Neural crest cell (in vitro differentiated cells): Measurements from ENCODE around the gene LDHAL6B. TPM values are rescaled to one million over a fixed set of nuclear protein-coding genes. Genes with fewer than 3 reads are reported as not detected.

Experiments used
- DNase-seq: peaks from one replicate; pipeline ENCODE4 v3.0.0; 2021; ENCODE audit warnings: low read depth, mixed read lengths, low spot score
- H3K27ac Mint-ChIP-seq: one replicate; pipeline ENCODE4 v1.8.0; 2021; ENCODE audit warnings: mild to moderate bottlenecking, mixed read lengths; ENCODE audit not compliant: unreplicated experiment
- H3K27me3 Mint-ChIP-seq: 2 replicates; pipeline ENCODE4 v1.8.0; 2021; ENCODE audit warnings: low read depth, mild to moderate bottlenecking, mixed read lengths
- H3K36me3 Mint-ChIP-seq: 2 replicates; pipeline ENCODE4 v1.8.0; 2021; ENCODE audit warnings: low read depth, mild to moderate bottlenecking, mixed read lengths
- H3K4me1 Mint-ChIP-seq: 2 replicates; pipeline ENCODE4 v1.8.0; 2021; ENCODE audit warnings: mixed read lengths
- H3K4me3 Mint-ChIP-seq: one replicate; pipeline ENCODE4 v1.8.0; 2021; ENCODE audit warnings: mild to moderate bottlenecking, mixed read lengths
- H3K9me3 Mint-ChIP-seq: 2 replicates; pipeline ENCODE4 v1.8.0; 2021; ENCODE audit warnings: mixed read lengths
- total RNA-seq: library from RNA; stranded (reverse); gene quantifications from 2 replicates; pipeline ENCODE4 v1.2.1, GENCODE V29; 2021
- TF ChIP-seq, protein P1 (sequence below): fragments of 200-600 bp; sonication (generic); conservative IDR thresholded peaks from 2 replicates; pipeline ENCODE4 v1.5.0; 2021; ENCODE audit warnings: antibody characterized with exemption, mild to moderate bottlenecking

Gene LDHAL6B
- total RNA-seq, 1 donor from 2014 or later: not detected

DNA sequence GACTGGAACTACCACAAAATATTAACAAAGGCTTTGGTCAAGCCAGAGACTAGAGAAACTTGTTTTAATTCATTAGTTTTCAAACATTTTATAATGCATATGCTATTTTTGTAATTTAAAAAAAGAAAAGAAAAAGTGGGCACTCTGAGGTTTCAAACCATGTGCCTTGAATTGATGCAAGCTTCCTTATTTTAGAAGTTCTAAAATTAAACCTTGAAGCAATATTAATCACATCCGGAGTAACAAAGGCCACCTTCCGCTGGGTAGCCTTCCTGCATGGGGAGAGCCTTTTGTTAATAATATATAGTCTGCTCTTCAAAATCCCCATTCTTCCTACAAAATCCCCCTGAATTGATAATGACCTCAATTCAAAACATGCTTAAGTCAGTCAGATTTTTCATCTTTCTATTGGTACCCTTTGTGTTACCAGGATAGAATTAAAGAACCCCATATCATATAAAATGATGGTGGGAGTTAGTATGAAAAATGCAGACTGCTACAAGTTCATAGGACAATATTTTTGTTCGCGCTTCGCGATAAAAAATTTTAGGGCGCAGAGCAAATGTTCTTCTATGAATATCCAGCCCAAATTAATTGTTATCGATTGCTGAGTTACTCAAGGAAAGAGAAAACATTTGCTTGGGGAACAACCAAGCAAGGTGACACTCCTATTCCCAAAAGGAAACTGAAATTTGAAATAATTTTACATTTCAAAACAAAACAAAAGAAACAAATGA, 30.6 kb downstream of the LDHAL6B start:
- TF ChIP-seq, protein P1, sequence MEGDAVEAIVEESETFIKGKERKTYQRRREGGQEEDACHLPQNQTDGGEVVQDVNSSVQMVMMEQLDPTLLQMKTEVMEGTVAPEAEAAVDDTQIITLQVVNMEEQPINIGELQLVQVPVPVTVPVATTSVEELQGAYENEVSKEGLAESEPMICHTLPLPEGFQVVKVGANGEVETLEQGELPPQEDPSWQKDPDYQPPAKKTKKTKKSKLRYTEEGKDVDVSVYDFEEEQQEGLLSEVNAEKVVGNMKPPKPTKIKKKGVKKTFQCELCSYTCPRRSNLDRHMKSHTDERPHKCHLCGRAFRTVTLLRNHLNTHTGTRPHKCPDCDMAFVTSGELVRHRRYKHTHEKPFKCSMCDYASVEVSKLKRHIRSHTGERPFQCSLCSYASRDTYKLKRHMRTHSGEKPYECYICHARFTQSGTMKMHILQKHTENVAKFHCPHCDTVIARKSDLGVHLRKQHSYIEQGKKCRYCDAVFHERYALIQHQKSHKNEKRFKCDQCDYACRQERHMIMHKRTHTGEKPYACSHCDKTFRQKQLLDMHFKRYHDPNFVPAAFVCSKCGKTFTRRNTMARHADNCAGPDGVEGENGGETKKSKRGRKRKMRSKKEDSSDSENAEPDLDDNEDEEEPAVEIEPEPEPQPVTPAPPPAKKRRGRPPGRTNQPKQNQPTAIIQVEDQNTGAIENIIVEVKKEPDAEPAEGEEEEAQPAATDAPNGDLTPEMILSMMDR: no peak
- H3K36me3 Mint-ChIP-seq: peaks cover 4% of the 10 kb centered on the region
- no peak for DNase-seq
- peaks cover 5% of the 10 kb centered on the region for H3K4me1 Mint-ChIP-seq
- H3K4me3 Mint-ChIP-seq: no peak overlapping the region
- no peak overlapping the region for H3K27ac Mint-ChIP-seq
- H3K27me3 Mint-ChIP-seq: no peaks in the 10 kb centered on the region
- H3K9me3 Mint-ChIP-seq: no peaks in the 10 kb centered on the region

GRCh38 chr15:59237924-59238331, 31.3 kb downstream of the LDHAL6B start:
- no peaks in the 10 kb centered on the region for H3K9me3 Mint-ChIP-seq
- H3K27ac Mint-ChIP-seq: no peak overlapping the region
- H3K4me1 Mint-ChIP-seq: peaks cover 5% of the 10 kb centered on the region
- peaks cover 4% of the 10 kb centered on the region for H3K36me3 Mint-ChIP-seq
- no peaks in the 10 kb centered on the region for H3K27me3 Mint-ChIP-seq
- DNase-seq: no peak
- no peak overlapping the region for H3K4me3 Mint-ChIP-seq
- TF ChIP-seq, protein P1: no peak

- Mint-ChIP-seq H3K4me1 (peaks cover 5% of the 10 kb centered on the region), H3K36me3 (peaks cover 4% of the 10 kb centered on the region), H3K27me3 (no peaks in the 10 kb centered on the region), H3K9me3 (no peaks in the 10 kb centered on the region), H3K27ac (no peak overlapping the region), H3K4me3 (no peak overlapping the region)
- TF ChIP-seq, protein P1: no peak
- no peak for DNase-seq
Observed at GRCh38 chr15:59240036-59240435, 33.4 kb downstream of the LDHAL6B start.

- no peaks in the 10 kb centered on the region for H3K36me3 Mint-ChIP-seq
- peaks cover 3% of the 10 kb centered on the region for H3K4me1 Mint-ChIP-seq
- TF ChIP-seq, protein P1: no peak
- no peaks in the 10 kb centered on the region for H3K27me3 Mint-ChIP-seq
- peak overlapping the region; percentile 17 for H3K27ac Mint-ChIP-seq
- no peak overlapping the region for H3K4me3 Mint-ChIP-seq
- DNase-seq: no peak
- H3K9me3 Mint-ChIP-seq: no peaks in the 10 kb centered on the region
Observed at GRCh38 chr15:59242649-59243048, 36.0 kb downstream of the LDHAL6B start.

- TF ChIP-seq, protein P1: no peak
- H3K27me3 Mint-ChIP-seq: no peaks in the 10 kb centered on the region
- DNase-seq: no peak
- H3K4me3 Mint-ChIP-seq: no peak overlapping the region
- H3K36me3 Mint-ChIP-seq: no peaks in the 10 kb centered on the region
- H3K4me1 Mint-ChIP-seq: peaks cover 3% of the 10 kb centered on the region
- H3K27ac Mint-ChIP-seq: no peak overlapping the region
- no peaks in the 10 kb centered on the region for H3K9me3 Mint-ChIP-seq
Observed at GRCh38 chr15:59243622-59244021, 37.0 kb downstream of the LDHAL6B start.
